Measurements from ENCODE around the gene SLC13A2. TPM values are rescaled to one million over a fixed set of nuclear protein-coding genes. Genes with fewer than 3 reads are reported as not detected.

SLC13A2 gene
- total RNA-seq, 6 donors from 2014 or later, result 0.10 to 0.61 (median 0.14) TPM; not detected in 3

DNA sequence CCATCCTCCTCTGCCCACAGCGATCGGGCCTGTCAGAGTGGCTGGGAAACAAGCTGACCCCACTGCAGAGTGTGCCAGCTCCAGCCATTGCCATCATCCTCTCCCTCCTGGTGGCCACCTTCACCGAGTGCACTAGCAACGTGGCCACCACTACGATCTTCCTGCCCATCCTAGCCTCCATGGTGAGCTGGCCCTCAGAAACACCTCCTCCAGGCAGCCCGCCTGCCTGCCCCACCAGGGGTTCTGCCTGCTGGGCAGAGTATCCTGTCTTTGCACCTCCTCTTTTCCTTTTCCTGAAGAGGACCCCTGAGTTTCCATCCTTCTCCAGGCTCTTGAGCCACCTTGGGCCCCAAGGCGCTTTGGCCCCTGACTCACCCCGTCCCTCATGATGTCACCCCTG lies 22.2 kb downstream of the SLC13A2 start:
- H3K9me3 ChIP-seq, result no peaks in the 10 kb centered on the region
- H3K27me3 ChIP-seq, result no peaks in the 10 kb centered on the region
- ATAC-seq (ENCODE audit: low FRiP score in 2 of 2), result no peak
- 91 to 95% methylated on average over 8 of the region's 8 CpGs for WGBS, 2 donors
- no peak for TF ChIP-seq EP300 (IDR thresholded peaks at IDR 0.05)
- no peak for TF ChIP-seq CTCF (IDR thresholded peaks at IDR 0.05)
- no peak for TF ChIP-seq POLR2A (IDR thresholded peaks at IDR 0.05)
- no peak for TF ChIP-seq POLR2AphosphoS5 (IDR thresholded peaks at IDR 0.05)
- no peaks in the 10 kb centered on the region for H3K36me3 ChIP-seq
- no peak overlapping the region for H3K27ac ChIP-seq
- peaks cover 0 to 9% (median 8%) of the 10 kb centered on the region in 4 donors for H3K4me1 ChIP-seq
- no peak overlapping the region for H3K4me3 ChIP-seq
- DNase-seq, result no peak

GRCh38 chr17:28497931-28498330 lies 24.5 kb downstream of the SLC13A2 start:
- 49 to 60% methylated on average over 1 to 9 of the region's 9 CpGs for WGBS, 2 donors
- no peak overlapping the region for H3K4me3 ChIP-seq
- H3K9me3 ChIP-seq, result no peaks in the 10 kb centered on the region
- H3K4me1 ChIP-seq, result peaks cover 0 to 9% (median 8%) of the 10 kb centered on the region in 4 donors
- H3K27me3 ChIP-seq, result no peaks in the 10 kb centered on the region
- no peaks in the 10 kb centered on the region for H3K36me3 ChIP-seq
- peak in 1 of 2 donors; percentile 54 for DNase-seq
- ATAC-seq (ENCODE audit: low FRiP score in 2 of 2), result no peak
- H3K27ac ChIP-seq, result no peak overlapping the region
- TF ChIP-seq EP300 (IDR thresholded peaks at IDR 0.05), result no peak
- TF ChIP-seq POLR2AphosphoS5 (IDR thresholded peaks at IDR 0.05), result no peak
- TF ChIP-seq POLR2A (IDR thresholded peaks at IDR 0.05), result no peak
- TF ChIP-seq CTCF (IDR thresholded peaks at IDR 0.05), result no peak

DNA sequence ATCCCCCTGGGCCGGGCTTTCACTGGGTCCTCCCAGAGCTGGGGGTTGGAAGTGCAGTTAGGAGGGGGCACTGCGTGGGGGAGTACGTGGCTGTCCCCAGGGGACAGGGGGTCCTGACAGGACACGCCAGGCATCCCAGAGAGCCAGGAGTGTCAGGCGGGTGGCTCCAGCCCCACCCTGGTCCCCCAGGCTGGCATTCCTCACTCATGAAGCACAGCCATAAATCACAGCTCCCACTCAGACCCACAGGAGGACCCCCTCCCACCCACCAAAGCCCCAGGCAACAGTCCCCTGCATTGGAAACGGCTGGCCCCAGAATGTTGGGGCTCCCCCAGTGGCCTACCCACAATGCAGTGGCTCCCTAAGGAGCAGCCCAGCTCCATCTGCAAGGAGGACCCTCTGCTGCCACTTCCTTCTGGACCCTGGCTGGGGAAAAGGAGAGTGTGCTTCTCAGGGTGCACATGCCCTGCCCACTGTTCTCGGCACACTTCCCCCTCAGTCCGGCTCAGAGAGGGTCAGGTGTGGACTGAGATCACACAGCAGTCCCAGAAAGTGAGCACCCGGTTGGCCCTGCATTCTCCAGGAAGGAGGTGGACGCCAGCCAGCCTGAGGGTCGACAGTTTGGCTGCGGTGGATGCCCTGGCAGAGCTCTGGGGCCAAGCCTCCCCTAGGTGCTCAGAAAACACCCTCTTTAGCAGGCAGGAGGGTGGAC lies 25.4 kb downstream of the SLC13A2 start:
- ATAC-seq (ENCODE audit: low FRiP score in 2 of 2) (no peak), DNase-seq (no peak)
- Histone ChIP-seq H3K36me3 (no peaks in the 10 kb centered on the region), H3K4me3 (no peak overlapping the region), H3K9me3 (no peaks in the 10 kb centered on the region), H3K27me3 (no peaks in the 10 kb centered on the region), H3K4me1 (peaks cover 0 to 9% (median 8%) of the 10 kb centered on the region in 4 donors), H3K27ac (no peak overlapping the region)
- TF ChIP-seq POLR2AphosphoS5 (IDR thresholded peaks at IDR 0.05) (no peak), EP300 (IDR thresholded peaks at IDR 0.05) (no peak), POLR2A (IDR thresholded peaks at IDR 0.05) (no peak), CTCF (IDR thresholded peaks at IDR 0.05) (no peak)
- 51 to 55% methylated on average over 7 to 11 of the region's 12 CpGs for WGBS, 2 donors

- no peak overlapping the region for H3K27ac ChIP-seq
- DNase-seq (peak in 1 of 2 donors; percentile 60), ATAC-seq (ENCODE audit: low FRiP score in 2 of 2) (no peak)
- H3K9me3 ChIP-seq, result no peaks in the 10 kb centered on the region
- H3K4me3 ChIP-seq, result no peak overlapping the region
- no peaks in the 10 kb centered on the region for H3K27me3 ChIP-seq
- H3K36me3 ChIP-seq, result no peaks in the 10 kb centered on the region
- no peak for TF ChIP-seq EP300 (IDR thresholded peaks at IDR 0.05)
- no peak for TF ChIP-seq POLR2A (IDR thresholded peaks at IDR 0.05)
- no peak for TF ChIP-seq POLR2AphosphoS5 (IDR thresholded peaks at IDR 0.05)
- TF ChIP-seq CTCF (IDR thresholded peaks at IDR 0.05), result no peak
- WGBS, 2 donors, result 87 to 100% methylated on average over 1 to 9 of the region's 9 CpGs
- H3K4me1 ChIP-seq, result peaks cover 0 to 9% (median 8%) of the 10 kb centered on the region in 4 donors
Measured at GRCh38 chr17:28499364-28499664, 25.9 kb downstream of the SLC13A2 start.

Data from upper lobe of left lung (tissue), 6 donors.